ENCODE measurements around the gene TBC1D5. TPM values are rescaled to one million over a fixed set of nuclear protein-coding genes. Genes with fewer than 3 reads are reported as not detected.

The TBC1D5 gene
- total RNA-seq, 1 experiment from 2014 or later, result 30.4 TPM

- no peaks in the 10 kb centered on the region for H3K9me3 ChIP-seq (ENCODE audit: control insufficient read depth, insufficient read depth, low read depth, low read length)
- H3K27ac ChIP-seq (ENCODE audit: low read length), result no peak overlapping the region
- no peaks in the 10 kb centered on the region for H3K36me3 ChIP-seq (ENCODE audit: control insufficient read depth, insufficient read depth, low read length)
- no peak for ATAC-seq
- intact Hi-C loops (cut with micrococcal nuclease; ENCODE audit: unreplicated experiment) (no loop called here), in situ Hi-C loops (cut with HindIII; ENCODE audit: low pct_unique_long_range_greater_than_20kb, low sequenced_read_pairs) (no loop called here)
- TF ChIP-seq SIN3A (IDR thresholded peaks at IDR 0.05; ENCODE audit: borderline replicate concordance, insufficient read depth, low read depth, low read length), result no peak
- TF ChIP-seq, protein P1, sequence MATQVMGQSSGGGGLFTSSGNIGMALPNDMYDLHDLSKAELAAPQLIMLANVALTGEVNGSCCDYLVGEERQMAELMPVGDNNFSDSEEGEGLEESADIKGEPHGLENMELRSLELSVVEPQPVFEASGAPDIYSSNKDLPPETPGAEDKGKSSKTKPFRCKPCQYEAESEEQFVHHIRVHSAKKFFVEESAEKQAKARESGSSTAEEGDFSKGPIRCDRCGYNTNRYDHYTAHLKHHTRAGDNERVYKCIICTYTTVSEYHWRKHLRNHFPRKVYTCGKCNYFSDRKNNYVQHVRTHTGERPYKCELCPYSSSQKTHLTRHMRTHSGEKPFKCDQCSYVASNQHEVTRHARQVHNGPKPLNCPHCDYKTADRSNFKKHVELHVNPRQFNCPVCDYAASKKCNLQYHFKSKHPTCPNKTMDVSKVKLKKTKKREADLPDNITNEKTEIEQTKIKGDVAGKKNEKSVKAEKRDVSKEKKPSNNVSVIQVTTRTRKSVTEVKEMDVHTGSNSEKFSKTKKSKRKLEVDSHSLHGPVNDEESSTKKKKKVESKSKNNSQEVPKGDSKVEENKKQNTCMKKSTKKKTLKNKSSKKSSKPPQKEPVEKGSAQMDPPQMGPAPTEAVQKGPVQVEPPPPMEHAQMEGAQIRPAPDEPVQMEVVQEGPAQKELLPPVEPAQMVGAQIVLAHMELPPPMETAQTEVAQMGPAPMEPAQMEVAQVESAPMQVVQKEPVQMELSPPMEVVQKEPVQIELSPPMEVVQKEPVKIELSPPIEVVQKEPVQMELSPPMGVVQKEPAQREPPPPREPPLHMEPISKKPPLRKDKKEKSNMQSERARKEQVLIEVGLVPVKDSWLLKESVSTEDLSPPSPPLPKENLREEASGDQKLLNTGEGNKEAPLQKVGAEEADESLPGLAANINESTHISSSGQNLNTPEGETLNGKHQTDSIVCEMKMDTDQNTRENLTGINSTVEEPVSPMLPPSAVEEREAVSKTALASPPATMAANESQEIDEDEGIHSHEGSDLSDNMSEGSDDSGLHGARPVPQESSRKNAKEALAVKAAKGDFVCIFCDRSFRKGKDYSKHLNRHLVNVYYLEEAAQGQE (IDR thresholded peaks at IDR 0.05; ENCODE audit: insufficient read depth in 1 of 2, low read depth in 2 of 2, low read length in 1 of 2), result no peak
- TF ChIP-seq TCF7L2 (IDR thresholded peaks at IDR 0.05; ENCODE audit: low read depth, low read length), result no peak
- TF ChIP-seq POLR2AphosphoS5 (IDR thresholded peaks at IDR 0.05; ENCODE audit: low read depth, low read length), result no peak
- TF ChIP-seq, protein P2, sequence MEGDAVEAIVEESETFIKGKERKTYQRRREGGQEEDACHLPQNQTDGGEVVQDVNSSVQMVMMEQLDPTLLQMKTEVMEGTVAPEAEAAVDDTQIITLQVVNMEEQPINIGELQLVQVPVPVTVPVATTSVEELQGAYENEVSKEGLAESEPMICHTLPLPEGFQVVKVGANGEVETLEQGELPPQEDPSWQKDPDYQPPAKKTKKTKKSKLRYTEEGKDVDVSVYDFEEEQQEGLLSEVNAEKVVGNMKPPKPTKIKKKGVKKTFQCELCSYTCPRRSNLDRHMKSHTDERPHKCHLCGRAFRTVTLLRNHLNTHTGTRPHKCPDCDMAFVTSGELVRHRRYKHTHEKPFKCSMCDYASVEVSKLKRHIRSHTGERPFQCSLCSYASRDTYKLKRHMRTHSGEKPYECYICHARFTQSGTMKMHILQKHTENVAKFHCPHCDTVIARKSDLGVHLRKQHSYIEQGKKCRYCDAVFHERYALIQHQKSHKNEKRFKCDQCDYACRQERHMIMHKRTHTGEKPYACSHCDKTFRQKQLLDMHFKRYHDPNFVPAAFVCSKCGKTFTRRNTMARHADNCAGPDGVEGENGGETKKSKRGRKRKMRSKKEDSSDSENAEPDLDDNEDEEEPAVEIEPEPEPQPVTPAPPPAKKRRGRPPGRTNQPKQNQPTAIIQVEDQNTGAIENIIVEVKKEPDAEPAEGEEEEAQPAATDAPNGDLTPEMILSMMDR (IDR thresholded peaks at IDR 0.05), result no peak
- DNase-seq (ENCODE audit: low read depth, low spot score), result no peak
- no peak overlapping the region for H3K4me3 ChIP-seq (ENCODE audit: low read depth in 2 of 2, low read length in 2 of 2)
- H3K27me3 ChIP-seq (ENCODE audit: control insufficient read depth, insufficient read depth, low read length), result no peaks in the 10 kb centered on the region
- no TSS peak for BruUV-seq (replicated peaks)
- no peaks in the 10 kb centered on the region for H3K4me1 ChIP-seq (ENCODE audit: control insufficient read depth, insufficient read depth, low read length)
- ChIA-PET CTCF (no interaction called here), POLR2A (no interaction called here)
Measured at GRCh38 chr3:17469520-17469919, 272.9 kb downstream of the TBC1D5 start.

DNA sequence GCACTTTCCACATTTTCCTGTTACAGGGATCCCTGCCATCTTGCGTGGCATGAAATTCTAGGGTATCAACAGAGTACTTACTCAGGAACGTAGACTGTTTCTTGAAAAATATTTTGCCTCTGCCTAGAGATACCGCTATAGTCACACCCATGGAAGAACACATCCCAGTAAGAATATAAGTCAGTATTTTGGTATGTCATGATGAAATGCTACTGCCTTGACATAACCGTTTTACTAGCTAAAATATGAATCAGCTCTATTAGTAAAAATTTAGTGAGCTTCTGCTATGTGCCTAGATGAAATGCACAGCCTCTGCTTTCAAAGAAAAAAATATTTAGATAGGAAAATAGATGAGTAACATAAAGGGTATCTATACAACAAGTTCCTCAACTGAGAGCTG, 276.4 kb downstream of the TBC1D5 start:
- no TSS peak for BruUV-seq (replicated peaks)
- H3K36me3 ChIP-seq (ENCODE audit: control insufficient read depth, insufficient read depth, low read length), result no peaks in the 10 kb centered on the region
- TF ChIP-seq POLR2AphosphoS5 (IDR thresholded peaks at IDR 0.05; ENCODE audit: low read depth, low read length), result no peak
- no peak overlapping the region for H3K4me3 ChIP-seq (ENCODE audit: low read depth in 2 of 2, low read length in 2 of 2)
- intact Hi-C loops (cut with micrococcal nuclease; ENCODE audit: unreplicated experiment), result no loop called here
- H3K4me1 ChIP-seq (ENCODE audit: control insufficient read depth, insufficient read depth, low read length), result no peaks in the 10 kb centered on the region
- CTCF ChIA-PET, result no interaction called here
- in situ Hi-C loops (cut with HindIII; ENCODE audit: low pct_unique_long_range_greater_than_20kb, low sequenced_read_pairs), result no loop called here
- no peak overlapping the region for H3K27ac ChIP-seq (ENCODE audit: low read length)
- POLR2A ChIA-PET, result no interaction called here
- no peaks in the 10 kb centered on the region for H3K9me3 ChIP-seq (ENCODE audit: control insufficient read depth, insufficient read depth, low read depth, low read length)
- H3K27me3 ChIP-seq (ENCODE audit: control insufficient read depth, insufficient read depth, low read length), result no peaks in the 10 kb centered on the region
- DNase-seq (ENCODE audit: low read depth, low spot score) (no peak), ATAC-seq (no peak)

DNA sequence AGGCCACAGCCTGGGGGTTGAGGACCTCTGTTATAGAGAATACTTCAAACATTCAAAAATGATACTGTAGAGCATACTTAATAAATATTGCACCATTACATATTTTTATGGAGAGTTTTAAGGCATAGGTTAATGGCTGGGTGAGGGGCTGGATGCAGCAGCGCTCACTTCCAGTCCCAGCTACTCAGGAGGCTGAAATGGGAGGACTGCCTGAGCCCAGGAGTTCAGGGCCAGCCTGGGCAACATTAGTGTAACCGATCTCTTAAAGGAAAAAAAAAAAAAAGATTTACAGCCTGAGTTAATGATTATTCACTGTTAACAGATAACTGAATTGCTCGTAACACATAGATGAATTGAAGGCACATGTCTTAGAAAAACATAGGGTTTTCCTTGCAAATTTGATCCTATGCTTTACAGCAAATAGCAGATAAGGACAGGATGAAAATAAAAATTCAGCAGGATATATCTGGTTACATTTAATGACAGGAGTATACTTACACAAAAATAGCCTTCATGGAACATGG, 282.9 kb downstream of the TBC1D5 start:
- CTCF ChIA-PET, result no interaction called here
- intact Hi-C loops (cut with micrococcal nuclease; ENCODE audit: unreplicated experiment), result no loop called here
- Histone ChIP-seq H3K36me3 (ENCODE audit: control insufficient read depth, insufficient read depth, low read length) (no peaks in the 10 kb centered on the region), H3K4me1 (ENCODE audit: control insufficient read depth, insufficient read depth, low read length) (no peaks in the 10 kb centered on the region), H3K9me3 (ENCODE audit: control insufficient read depth, insufficient read depth, low read depth, low read length) (no peaks in the 10 kb centered on the region), H3K27me3 (ENCODE audit: control insufficient read depth, insufficient read depth, low read length) (no peaks in the 10 kb centered on the region), H3K4me3 (ENCODE audit: low read depth in 2 of 2, low read length in 2 of 2) (no peak overlapping the region), H3K27ac (ENCODE audit: low read length) (no peak overlapping the region)
- BruUV-seq (replicated peaks), result no TSS peak
- POLR2A ChIA-PET, result no interaction called here
- in situ Hi-C loops (cut with HindIII; ENCODE audit: low pct_unique_long_range_greater_than_20kb, low sequenced_read_pairs), result no loop called here
- DNase-seq (ENCODE audit: low read depth, low spot score) (no peak), ATAC-seq (no peak)
- TF ChIP-seq POLR2AphosphoS5 (IDR thresholded peaks at IDR 0.05; ENCODE audit: low read depth, low read length), result no peak
- TF ChIP-seq, protein P1 (IDR thresholded peaks at IDR 0.05; ENCODE audit: insufficient read depth in 1 of 2, low read depth in 2 of 2, low read length in 1 of 2), result no peak
- TF ChIP-seq, protein P2 (IDR thresholded peaks at IDR 0.05), result no peak
- TF ChIP-seq TCF7L2 (IDR thresholded peaks at IDR 0.05; ENCODE audit: low read depth, low read length), result no peak
- TF ChIP-seq SIN3A (IDR thresholded peaks at IDR 0.05; ENCODE audit: borderline replicate concordance, insufficient read depth, low read depth, low read length), result no peak

Measured in Panc1 (cell line).